ENCODE results near the gene RET.

- TF ChIP-seq, protein P1, sequence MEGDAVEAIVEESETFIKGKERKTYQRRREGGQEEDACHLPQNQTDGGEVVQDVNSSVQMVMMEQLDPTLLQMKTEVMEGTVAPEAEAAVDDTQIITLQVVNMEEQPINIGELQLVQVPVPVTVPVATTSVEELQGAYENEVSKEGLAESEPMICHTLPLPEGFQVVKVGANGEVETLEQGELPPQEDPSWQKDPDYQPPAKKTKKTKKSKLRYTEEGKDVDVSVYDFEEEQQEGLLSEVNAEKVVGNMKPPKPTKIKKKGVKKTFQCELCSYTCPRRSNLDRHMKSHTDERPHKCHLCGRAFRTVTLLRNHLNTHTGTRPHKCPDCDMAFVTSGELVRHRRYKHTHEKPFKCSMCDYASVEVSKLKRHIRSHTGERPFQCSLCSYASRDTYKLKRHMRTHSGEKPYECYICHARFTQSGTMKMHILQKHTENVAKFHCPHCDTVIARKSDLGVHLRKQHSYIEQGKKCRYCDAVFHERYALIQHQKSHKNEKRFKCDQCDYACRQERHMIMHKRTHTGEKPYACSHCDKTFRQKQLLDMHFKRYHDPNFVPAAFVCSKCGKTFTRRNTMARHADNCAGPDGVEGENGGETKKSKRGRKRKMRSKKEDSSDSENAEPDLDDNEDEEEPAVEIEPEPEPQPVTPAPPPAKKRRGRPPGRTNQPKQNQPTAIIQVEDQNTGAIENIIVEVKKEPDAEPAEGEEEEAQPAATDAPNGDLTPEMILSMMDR (IDR thresholded peaks at IDR 0.05), result no peak
- TF ChIP-seq POLR2A (IDR thresholded peaks at IDR 0.05), result no peak
Observed at GRCh38 chr10:43043342-43043772, 33.5 kb upstream of the RET start.

All from right lobe of liver (tissue), 4 donors.